Stimulated activated CD8-positive, alpha-beta memory T cell treated with anti-CD3 and anti-CD28 coated beads, Interleukin-7, amount 100 ng/mL, for 48 hours (primary cell): ENCODE measurements around the gene FNBP1.

Experiments used
- DNase-seq, 2 donors: peaks; one replicate each; pipeline ENCODE4 v3.0.0-alpha.2; 2020; ENCODE audit warnings: low read depth in 1 of 2; ENCODE audit errors: extremely low read depth in 1 of 2

Gene FNBP1

GRCh38 chr9:130042885-130043653 lies at the start of gene FNBP1:
Gene FNBP1, minus strand, starts transcription at chr9:130043189. Its CDS starts 214 bp downstream, at chr9:130042975.
- peak in 1 of 2 donors; percentile 70 for DNase-seq

DNA sequence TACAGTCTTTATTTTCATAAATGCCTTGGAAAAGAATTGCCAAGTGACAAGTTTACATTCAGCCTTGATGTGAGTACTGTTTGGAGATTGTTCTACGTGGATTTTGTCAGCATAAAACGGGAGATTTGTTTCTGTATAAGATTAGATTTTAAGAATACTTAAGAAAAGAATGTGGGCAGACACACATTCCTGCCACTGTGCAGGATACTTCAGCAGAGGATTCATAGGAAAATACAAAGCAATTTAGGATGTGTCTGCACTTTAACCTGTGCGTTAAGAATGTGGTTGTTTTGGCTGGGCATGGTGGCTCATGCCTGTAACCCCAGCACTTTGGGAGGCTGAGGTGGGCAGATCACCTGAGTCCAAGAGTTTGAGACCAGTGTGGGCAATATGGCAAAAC lies 47.9 kb upstream of the FNBP1 start:
- no peak for DNase-seq

DNA sequence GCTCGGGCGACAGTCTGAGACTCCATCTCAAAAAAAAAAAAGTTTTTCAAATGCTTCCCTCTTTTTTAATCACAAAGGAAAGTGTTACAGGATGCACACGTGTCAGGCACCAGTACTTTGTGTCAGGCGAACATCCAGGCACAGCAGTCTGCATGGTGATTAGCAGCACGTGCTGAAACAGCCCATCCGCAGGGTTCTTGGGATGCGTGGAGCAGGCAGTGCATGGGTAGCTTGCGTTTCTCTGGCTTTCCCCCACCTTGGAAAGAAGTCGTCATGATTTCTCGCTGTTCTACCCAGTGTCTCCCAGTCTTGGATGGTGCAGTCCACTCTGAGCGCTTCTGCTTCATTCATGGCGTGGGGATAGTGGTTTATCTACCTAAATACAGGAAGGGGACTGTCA lies 46.2 kb upstream of the FNBP1 start:
- DNase-seq, result no peak

- no peak for DNase-seq
Measured at GRCh38 chr9:130088051-130088450, 45.1 kb upstream of the FNBP1 start.

DNA sequence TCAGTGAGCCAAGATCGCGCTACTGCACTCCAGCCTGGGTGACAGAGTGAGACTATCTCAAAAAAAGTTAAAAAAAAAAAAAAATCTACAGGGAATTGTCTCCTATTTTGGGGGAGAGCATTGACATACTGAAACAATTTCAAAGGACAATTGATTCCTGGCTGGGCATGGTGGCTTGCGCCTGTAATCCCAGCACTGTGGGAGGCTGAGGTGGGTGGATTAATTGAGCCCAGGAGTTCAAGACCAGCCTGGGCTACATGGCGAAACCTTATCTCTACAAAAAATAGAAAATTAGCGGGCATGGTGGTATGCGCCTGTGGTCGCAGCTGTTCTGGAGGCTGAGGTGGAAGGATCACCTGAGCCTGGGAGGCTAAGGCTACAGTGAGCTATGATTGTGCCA lies 41.3 kb upstream of the FNBP1 start:
- no peak for DNase-seq

DNA sequence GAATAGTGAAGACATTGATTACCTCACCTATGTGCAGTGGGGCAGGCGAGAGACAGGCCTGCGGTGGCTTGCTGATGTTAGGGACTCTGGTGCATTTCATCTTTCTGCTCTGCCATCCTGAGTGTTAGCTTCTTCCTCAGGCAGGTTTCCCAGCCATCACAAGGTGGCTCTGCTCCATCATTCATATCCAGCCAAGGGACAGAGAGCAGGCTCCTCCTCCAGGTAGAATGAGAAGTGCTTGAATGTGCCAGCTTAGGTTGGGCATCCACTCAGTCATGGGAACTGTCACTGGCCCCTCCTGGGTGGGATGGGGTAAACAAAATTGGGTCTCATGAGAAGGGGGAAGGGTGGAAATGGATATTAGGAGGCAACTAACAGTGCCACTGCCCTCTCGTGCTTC lies 35.6 kb upstream of the FNBP1 start:
- DNase-seq, result no peak

GRCh38 chr9:130073373-130073772 lies 30.4 kb upstream of the FNBP1 start:
- no peak for DNase-seq

DNA sequence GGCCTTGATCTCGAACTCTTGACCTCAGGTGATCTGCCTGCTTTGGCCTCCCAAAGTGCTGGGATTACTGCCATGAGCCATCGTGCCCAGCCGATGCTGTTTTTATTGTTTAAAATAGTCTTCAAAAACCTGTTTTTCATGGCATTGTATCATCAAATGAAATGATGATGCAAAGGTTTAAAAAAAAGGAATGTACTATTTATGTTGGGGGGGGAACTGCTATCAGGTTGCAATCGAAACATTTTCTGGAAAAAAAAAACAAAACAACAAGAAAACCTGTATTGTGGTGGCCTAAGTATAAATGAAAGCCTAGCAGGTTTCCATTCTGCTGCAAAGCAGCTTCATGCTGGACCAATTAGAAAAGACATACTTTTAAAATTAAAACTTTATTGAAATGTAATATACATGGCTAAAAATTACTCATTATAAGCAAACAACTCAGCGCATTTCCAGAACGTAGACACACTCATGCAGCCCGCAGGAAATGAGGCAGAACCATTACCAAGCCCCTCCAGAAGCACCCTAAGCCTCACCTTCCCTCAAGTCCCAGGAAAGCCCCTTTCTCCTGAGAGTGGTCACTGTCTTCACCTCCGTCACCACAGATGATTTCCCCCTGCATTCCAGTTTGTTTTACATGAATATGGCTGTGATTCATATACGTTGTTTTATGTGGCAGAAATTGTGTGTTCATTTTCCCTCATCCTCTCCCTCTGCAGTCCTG lies 29.7 kb upstream of the FNBP1 start:
- DNase-seq, result peak in 1 of 2 donors; percentile 15

DNA sequence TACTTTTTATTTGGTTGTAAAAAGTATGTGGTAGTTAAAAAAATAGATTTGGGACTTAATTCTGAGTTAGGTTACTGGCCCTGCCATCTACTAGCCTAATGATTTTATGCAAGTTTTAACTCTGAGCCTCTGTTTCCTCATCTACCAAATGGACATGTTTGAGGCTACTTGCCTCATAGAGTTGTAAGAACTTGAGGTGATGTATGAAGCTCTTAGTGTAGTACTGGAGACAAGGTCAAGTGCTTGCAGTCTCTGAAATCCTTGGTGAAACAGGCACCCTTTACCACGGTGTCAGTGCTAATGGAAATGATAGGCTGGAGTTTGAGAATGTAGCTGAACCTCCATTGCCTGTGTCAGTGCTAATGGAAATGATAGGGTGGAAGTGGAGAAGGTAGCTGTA lies 26.1 kb upstream of the FNBP1 start:
- DNase-seq, result no peak

- DNase-seq, result no peak
Measured at GRCh38 chr9:130064621-130065020, 21.6 kb upstream of the FNBP1 start.

GRCh38 chr9:130062750-130063149 lies 19.8 kb upstream of the FNBP1 start:
- no peak for DNase-seq

- no peak for DNase-seq
Measured at GRCh38 chr9:130060296-130060695, 17.3 kb upstream of the FNBP1 start.

DNA sequence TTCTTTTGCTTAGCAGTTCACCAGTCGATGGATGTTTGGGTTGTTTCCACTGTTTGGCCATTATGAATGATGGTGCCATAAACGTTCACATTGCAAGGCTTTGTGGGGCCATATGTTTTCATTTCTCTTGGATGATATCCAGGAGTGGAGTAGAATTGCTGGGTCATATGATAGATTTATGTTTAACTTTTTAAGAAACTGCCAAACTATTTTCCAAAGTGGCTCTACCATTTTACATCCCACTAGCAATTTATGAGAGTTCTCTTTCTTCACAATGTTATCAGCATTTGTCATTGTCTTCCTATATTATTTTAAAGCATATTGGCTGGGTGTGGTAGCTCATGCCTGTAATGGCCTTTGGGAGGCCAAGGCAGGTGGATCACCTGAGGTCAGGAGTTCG lies 15.9 kb upstream of the FNBP1 start:
- no peak for DNase-seq

GRCh38 chr9:130058154-130058553 lies 15.2 kb upstream of the FNBP1 start:
- no peak for DNase-seq

DNA sequence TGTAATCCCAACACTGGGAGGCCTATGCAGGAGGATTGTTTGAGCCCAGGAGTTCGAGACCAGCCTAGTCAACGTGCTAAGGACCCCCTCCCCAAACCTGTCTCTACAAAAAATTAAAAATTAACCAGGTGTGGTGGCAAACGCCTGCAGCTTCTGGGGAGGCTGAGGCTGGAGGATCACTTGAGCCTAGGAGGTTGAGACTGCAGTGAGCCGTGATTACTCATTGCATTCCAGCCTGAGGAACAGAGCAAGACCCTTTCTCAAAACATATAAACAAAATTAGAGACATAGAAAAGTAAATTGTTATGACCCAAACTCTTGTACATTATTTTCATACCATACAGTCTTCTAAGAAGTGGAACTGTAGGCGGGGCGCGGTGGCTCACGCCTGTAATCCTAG lies 11.8 kb upstream of the FNBP1 start:
- DNase-seq, result no peak

GRCh38 chr9:130054325-130054786 lies 11.4 kb upstream of the FNBP1 start:
- DNase-seq, result no peak

DNA sequence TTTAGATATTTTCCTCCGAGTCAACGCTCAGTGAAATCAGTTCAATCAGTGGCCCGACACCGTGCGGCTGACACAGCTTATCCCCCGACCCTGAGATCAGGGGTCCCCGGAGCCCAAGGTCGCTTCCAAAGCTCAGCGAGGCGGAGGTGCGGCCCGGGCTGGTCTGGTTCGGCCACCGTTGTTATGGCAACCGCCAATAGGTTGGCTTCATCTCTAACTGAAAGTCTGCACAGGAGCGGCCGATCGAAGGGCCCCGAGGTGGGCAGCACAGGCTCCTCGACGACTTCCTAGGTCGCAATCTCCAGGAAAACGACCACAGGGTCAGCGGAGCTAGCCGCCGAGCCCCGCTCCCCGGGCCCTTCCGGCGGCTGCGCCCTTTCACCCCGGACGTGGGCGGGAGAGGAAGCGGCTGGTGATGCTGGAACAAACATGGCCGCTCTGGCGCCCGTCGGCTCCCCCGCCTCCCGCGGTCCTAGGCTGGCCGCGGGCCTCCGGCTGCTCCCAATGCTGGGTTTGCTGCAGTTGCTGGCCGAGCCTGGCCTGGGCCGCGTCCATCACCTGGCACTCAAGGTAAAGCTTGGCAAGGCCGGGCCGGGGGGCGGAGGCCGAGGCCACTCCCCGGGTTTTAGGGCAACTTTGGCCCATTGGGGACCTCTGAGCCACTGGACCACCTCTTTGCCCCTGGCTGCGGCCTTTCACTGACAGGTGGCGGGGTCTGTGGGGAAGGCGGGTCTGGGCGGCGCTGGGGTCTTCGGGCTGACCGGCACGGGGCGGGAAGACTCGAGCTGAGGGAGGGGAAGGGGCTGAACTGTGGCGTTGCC lies 10.7 kb upstream of the FNBP1 start, which contains the start of gene GPR107:
Gene GPR107 (plus strand): TSS at position 403 of the 821 bp plus-strand sequence. CDS start 27 bp downstream, at position 430.
- peak in 1 of 2 donors; percentile 71 for DNase-seq

DNA sequence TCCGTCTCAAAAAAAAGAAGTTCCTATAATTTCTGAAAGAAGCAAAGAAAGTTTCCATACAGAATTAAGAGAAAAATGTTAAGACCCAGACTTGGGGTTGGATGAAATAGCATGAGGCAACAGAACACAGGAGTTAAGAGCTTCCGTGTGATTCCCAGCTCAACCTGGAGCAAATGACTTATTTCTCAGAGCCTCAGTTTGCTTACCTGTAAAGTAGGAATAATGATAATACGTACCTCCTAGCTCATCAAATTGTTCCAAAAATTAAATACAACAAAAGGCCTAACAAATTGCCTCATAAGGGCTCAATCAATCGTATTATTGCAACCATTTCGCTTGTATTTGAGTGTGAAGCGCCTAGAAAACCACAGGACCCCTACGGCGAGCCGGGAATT lies 10.1 kb upstream of the FNBP1 start:
- no peak for DNase-seq

DNA sequence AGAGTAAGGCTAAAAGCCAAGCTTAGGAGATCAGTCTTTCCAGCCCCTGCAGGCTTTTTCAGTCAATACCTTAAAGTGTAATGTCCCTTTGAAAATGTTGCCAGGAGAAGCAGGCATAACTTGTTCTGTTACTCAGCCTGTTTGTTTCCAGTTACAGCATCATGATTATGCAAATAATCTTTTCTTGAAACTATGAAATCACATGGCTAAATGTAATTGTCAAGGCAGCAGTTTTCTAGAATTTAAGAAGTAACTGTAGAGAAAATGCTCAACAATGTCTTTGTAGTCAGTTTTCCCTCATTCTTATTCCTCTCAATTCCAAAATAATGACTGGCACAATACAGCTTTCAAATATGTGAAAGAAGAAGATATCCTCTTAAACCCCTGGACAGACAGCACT lies 8.9 kb upstream of the FNBP1 start:
- DNase-seq, result no peak

- no peak for DNase-seq
Measured at GRCh38 chr9:130050462-130050861, 7.5 kb upstream of the FNBP1 start.
